ENCODE measurements around the gene SCPEP1. TPM values are rescaled to one million over a fixed set of nuclear protein-coding genes. Genes with fewer than 3 reads are reported as not detected.

SCPEP1 gene
- total RNA-seq, 2 experiments from 2014 or later = 22.1 to 25.5 TPM

DNA sequence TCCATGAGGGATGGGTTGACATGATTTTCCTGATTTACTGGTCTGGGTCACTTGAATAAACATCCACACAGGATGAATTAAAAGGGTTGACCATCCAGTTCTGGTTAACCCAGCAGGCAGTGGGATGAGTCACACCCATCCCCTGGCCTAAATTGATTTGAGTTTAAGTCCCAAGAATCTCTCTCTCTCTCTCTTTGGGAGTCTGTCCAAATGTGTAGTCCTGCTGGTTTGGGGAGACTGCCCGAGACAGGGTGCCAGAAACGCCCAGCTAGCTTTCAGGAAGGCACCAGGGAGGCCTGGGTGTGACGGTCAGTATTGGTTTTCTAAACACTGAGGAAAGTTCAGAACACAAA, 38.8 kb downstream of the SCPEP1 start:
- Histone ChIP-seq H3K4me1 (ENCODE audit: insufficient read depth, low read length) (no peaks in the 10 kb centered on the region), H3K36me3 (ENCODE audit: insufficient read depth, low read length) (no peaks in the 10 kb centered on the region), H3K9me3 (ENCODE audit: control insufficient read depth in 1 of 2, insufficient read depth in 1 of 2, low read length in 2 of 2) (no peaks in the 10 kb centered on the region), H3K27ac (ENCODE audit: low read depth in 1 of 2, low read length in 2 of 2) (no peak overlapping the region), H3K4me3 (ENCODE audit: low read length) (no peak overlapping the region), H3K27me3 (ENCODE audit: control insufficient read depth in 1 of 2, insufficient read depth in 2 of 2, low read length in 2 of 2) (peaks cover 0 to 5% of the 10 kb centered on the region in 2 experiments)
- Mint-ChIP-seq H3K9me3 (no peaks in the 10 kb centered on the region), H3K27ac (no peak overlapping the region), H3K4me3 (no peak overlapping the region), H3K36me3 (ENCODE audit: low read depth) (no peaks in the 10 kb centered on the region), H3K4me1 (ENCODE audit: low read depth) (no peaks in the 10 kb centered on the region), H3K27me3 (peaks cover 32% of the 10 kb centered on the region)
- intact Hi-C loops (cut with DNase I, micrococcal nuclease) = no loop called here
- no peak for ATAC-seq (ENCODE audit: poor library complexity)
- DNase-seq = no peak
- POLR2A ChIA-PET = no interaction called here
- no peak for TF ChIP-seq CTCF (IDR thresholded peaks at IDR 0.05)
- CTCF ChIA-PET = no interaction called here

- CTCF ChIA-PET = no interaction called here
- intact Hi-C loops (cut with DNase I, micrococcal nuclease) = no loop called here
- H3K4me1 Mint-ChIP-seq (ENCODE audit: low read depth) = no peaks in the 10 kb centered on the region
- Histone ChIP-seq H3K4me1 (ENCODE audit: insufficient read depth, low read length) (no peaks in the 10 kb centered on the region), H3K27ac (ENCODE audit: low read depth in 1 of 2, low read length in 2 of 2) (no peak overlapping the region), H3K9me3 (ENCODE audit: control insufficient read depth in 1 of 2, insufficient read depth in 1 of 2, low read length in 2 of 2) (no peaks in the 10 kb centered on the region), H3K27me3 (ENCODE audit: control insufficient read depth in 1 of 2, insufficient read depth in 2 of 2, low read length in 2 of 2) (peaks cover 0 to 5% of the 10 kb centered on the region in 2 experiments), H3K4me3 (ENCODE audit: low read length) (no peak overlapping the region), H3K36me3 (ENCODE audit: insufficient read depth, low read length) (no peaks in the 10 kb centered on the region)
- no peak for ATAC-seq (ENCODE audit: poor library complexity)
- H3K36me3 Mint-ChIP-seq (ENCODE audit: low read depth) = no peaks in the 10 kb centered on the region
- no peak for DNase-seq
- TF ChIP-seq CTCF (IDR thresholded peaks at IDR 0.05) = no peak
- H3K9me3 Mint-ChIP-seq = no peaks in the 10 kb centered on the region
- POLR2A ChIA-PET = no interaction called here
- H3K4me3 Mint-ChIP-seq = no peak overlapping the region
- no peak overlapping the region for H3K27ac Mint-ChIP-seq
- H3K27me3 Mint-ChIP-seq = peaks cover 34% of the 10 kb centered on the region
These were observed 39.7 kb downstream of the SCPEP1 start for GRCh38 chr17:57017625-57018024.

GRCh38 chr17:57020208-57020607, 42.3 kb downstream of the SCPEP1 start:
- H3K4me3 Mint-ChIP-seq = no peak overlapping the region
- Histone ChIP-seq H3K9me3 (ENCODE audit: control insufficient read depth in 1 of 2, insufficient read depth in 1 of 2, low read length in 2 of 2) (peaks cover 0 to under 1% of the 10 kb centered on the region in 2 experiments), H3K4me1 (ENCODE audit: insufficient read depth, low read length) (no peaks in the 10 kb centered on the region), H3K27me3 (ENCODE audit: control insufficient read depth in 1 of 2, insufficient read depth in 2 of 2, low read length in 2 of 2) (peaks cover 0 to 13% of the 10 kb centered on the region in 2 experiments), H3K4me3 (ENCODE audit: low read length) (no peak overlapping the region), H3K27ac (ENCODE audit: low read depth in 1 of 2, low read length in 2 of 2) (no peak overlapping the region), H3K36me3 (ENCODE audit: insufficient read depth, low read length) (no peaks in the 10 kb centered on the region)
- no peaks in the 10 kb centered on the region for H3K4me1 Mint-ChIP-seq (ENCODE audit: low read depth)
- ChIA-PET POLR2A (no interaction called here), CTCF (no interaction called here)
- no peaks in the 10 kb centered on the region for H3K36me3 Mint-ChIP-seq (ENCODE audit: low read depth)
- intact Hi-C loops (cut with DNase I, micrococcal nuclease) = no loop called here
- H3K27ac Mint-ChIP-seq = no peak overlapping the region
- no peak for TF ChIP-seq CTCF (IDR thresholded peaks at IDR 0.05)
- H3K9me3 Mint-ChIP-seq = peaks cover 2% of the 10 kb centered on the region
- DNase-seq (no peak), ATAC-seq (ENCODE audit: poor library complexity) (no peak)
- peaks cover 41% of the 10 kb centered on the region for H3K27me3 Mint-ChIP-seq
